PC-3 (cell line): ENCODE measurements around the gene TENM4. TPM values are rescaled to one million over a fixed set of nuclear protein-coding genes. Genes with fewer than 3 reads are reported as not detected.

Source experiments
- ATAC-seq: fragments of 200-7000 bp; cut with Tn5 transposase; 2 replicates; pipeline ENCODE4 v1.9.1; 2020; ENCODE audit warnings: mild to moderate bottlenecking, moderate library complexity
- BruUV-seq: library from RNA; stranded (reverse); fragments of 400-500 nt; replicated peaks from 2 replicates; lab custom pipeline; 2021; lab: Mats Ljungman, UMichigan
- CTCF ChIA-PET: fragments of 300-600 bp; sonication (Branson Sonifier 250); formaldehyde crosslinking; loops from one replicate; lab custom pipeline; 2022; ENCODE audit warnings: antibody characterized with exemption; lab: Charles Lee
- POLR2A ChIA-PET: fragments of 300-600 bp; sonication (Branson Sonifier 250); formaldehyde crosslinking; loops from one replicate; lab custom pipeline; 2022; ENCODE audit warnings: antibody characterized with exemption; ENCODE audit not compliant: unreplicated experiment; lab: Charles Lee
- DNase-seq: peaks from one replicate; pipeline ENCODE4 v3.0.0-alpha.2; 2015
- H2AFZ ChIP-seq: fragments of 300-600 bp; sonication (generic); 2 replicates; pipeline ENCODE4 v1.6.0; 2016; ENCODE audit warnings: antibody characterized with exemption, low read length
- H3F3A ChIP-seq: fragments of 300-600 bp; sonication (generic); one replicate; pipeline ENCODE4 v1.6.0; 2017; ENCODE audit warnings: antibody characterized with exemption, low read length, control low read depth, mild to moderate bottlenecking; ENCODE audit not compliant: unreplicated experiment
- H3K27ac ChIP-seq: fragments of 300-600 bp; sonication (generic); 2 replicates; pipeline ENCODE4 v1.5.1; 2016; ENCODE audit warnings: mild to moderate bottlenecking, low read length
- H3K27me3 ChIP-seq: fragments of 300-600 bp; sonication (generic); 2 replicates; pipeline ENCODE4 v1.6.1; 2016; ENCODE audit warnings: low read length, mixed read lengths
- H3K36me3 ChIP-seq: fragments of 300-600 bp; sonication (generic); 2 replicates; pipeline ENCODE4 v1.6.1; 2016; ENCODE audit warnings: low read depth, mixed run types, low read length, mixed read lengths
- H3K4me1 ChIP-seq: fragments of 300-600 bp; sonication (generic); 2 replicates; pipeline ENCODE4 v1.5.1; 2016; ENCODE audit warnings: low read length; ENCODE audit not compliant: insufficient read depth
- H3K4me2 ChIP-seq: fragments of 300-600 bp; sonication (generic); 2 replicates; pipeline ENCODE4 v1.6.0; 2016; ENCODE audit warnings: low read length
- H3K4me3 ChIP-seq: fragments of 300-600 bp; sonication (generic); 2 replicates; pipeline ENCODE4 v1.5.1; 2016; ENCODE audit warnings: mild to moderate bottlenecking, low read length, mixed read lengths
- H3K79me2 ChIP-seq: fragments of 300-600 bp; sonication (generic); 2 replicates; pipeline ENCODE4 v1.6.1; 2017; ENCODE audit warnings: low read length, mixed read lengths
- H3K9ac ChIP-seq: fragments of 300-600 bp; sonication (generic); 2 replicates; pipeline ENCODE4 v1.6.0; 2016; ENCODE audit warnings: mild to moderate bottlenecking, low read length
- H3K9me2 ChIP-seq: fragments of 300-600 bp; sonication (generic); replicated peaks from 2 replicates; pipeline ENCODE4 v1.6.1; 2016; ENCODE audit warnings: mixed run types, low read length, mixed read lengths
- H3K9me3 ChIP-seq: fragments of 300-600 bp; sonication (generic); 2 replicates; pipeline ENCODE4 v1.6.1; 2016; ENCODE audit warnings: low read length, mixed read lengths
- H4K20me1 ChIP-seq: fragments of 300-600 bp; sonication (generic); 2 replicates; pipeline ENCODE4 v1.6.1; 2016; ENCODE audit warnings: low read length, mixed read lengths
- CTCF ChIP-seq: fragments of 300-600 bp; sonication (generic); conservative IDR thresholded peaks from 2 replicates; pipeline ENCODE4 v1.5.1; 2017; ENCODE audit warnings: antibody characterized with exemption, low read depth, mild to moderate bottlenecking, low read length
- EZH2 ChIP-seq: fragments of 300-600 bp; sonication (generic); IDR thresholded peaks from one replicate; pipeline ENCODE4 v1.6.1; 2017; ENCODE audit warnings: antibody characterized with exemption, mild to moderate bottlenecking, low read length; ENCODE audit not compliant: unreplicated experiment
- EZH2phosphoT487 ChIP-seq: fragments of 300-600 bp; sonication (generic); IDR thresholded peaks from 2 replicates; pipeline ENCODE4 v1.6.1; 2018; ENCODE audit warnings: mild to moderate bottlenecking, antibody characterized with exemption, low read length, borderline replicate concordance
- intact Hi-C: fragments of 100-400 bp; cut with micrococcal nuclease; formaldehyde crosslinking; loops from 2 replicates; pipeline ENCODE4 v1.9.0; 2023
- total RNA-seq: library from RNA; depleted of rRNA; stranded (reverse); fragments of >200 nt; gene quantifications from 2 replicates; pipeline ENCODE4 v1.2.3, GENCODE V29; 2014

The TENM4 gene
- total RNA-seq, 1 experiment from 2014 or later, result 19.7 TPM

GRCh38 chr11:79382301-79383050 lies 58.4 kb downstream of the TENM4 start:
- Histone ChIP-seq H3F3A (no peaks in the 10 kb centered on the region), H3K27me3 (peaks cover 57% of the 10 kb centered on the region; the same call in 1 of the 2 replicates), H3K9me2 (no peaks in the 10 kb centered on the region), H3K9ac (no peak overlapping the region), H3K4me3 (no peak overlapping the region), H3K79me2 (no peaks in the 10 kb centered on the region), H3K9me3 (no peaks in the 10 kb centered on the region), H3K4me2 (no peak overlapping the region), H2AFZ (no peak overlapping the region), H3K36me3 (no peaks in the 10 kb centered on the region), H4K20me1 (no peaks in the 10 kb centered on the region), H3K4me1 (no peaks in the 10 kb centered on the region), H3K27ac (no peak overlapping the region)
- CTCF ChIA-PET, result no interaction called here
- TF ChIP-seq CTCF (no peak), EZH2 (no peak), EZH2phosphoT487 (no peak)
- DNase-seq (no peak), ATAC-seq (no peak)
- intact Hi-C loops, result no loop called here
- no TSS peak for BruUV-seq
- POLR2A ChIA-PET, result no interaction called here

GRCh38 chr11:79381036-79381435 lies 59.8 kb downstream of the TENM4 start:
- Histone ChIP-seq H3K79me2 (no peaks in the 10 kb centered on the region), H3K4me3 (no peak overlapping the region), H3K27ac (no peak overlapping the region), H2AFZ (no peak overlapping the region), H3K9me2 (no peaks in the 10 kb centered on the region), H3K4me2 (no peak overlapping the region), H3F3A (no peaks in the 10 kb centered on the region), H4K20me1 (no peaks in the 10 kb centered on the region), H3K36me3 (no peaks in the 10 kb centered on the region), H3K4me1 (no peaks in the 10 kb centered on the region), H3K27me3 (peaks cover 65% of the 10 kb centered on the region; the same call in 1 of the 2 replicates), H3K9ac (no peak overlapping the region), H3K9me3 (no peaks in the 10 kb centered on the region)
- no peak for TF ChIP-seq CTCF
- TF ChIP-seq EZH2phosphoT487, result no peak
- no peak for TF ChIP-seq EZH2
- no TSS peak for BruUV-seq
- no peak for ATAC-seq
- DNase-seq, result no peak
- ChIA-PET POLR2A (no interaction called here), CTCF (no interaction called here)
- intact Hi-C loops, result no loop called here

GRCh38 chr11:79377406-79377805 lies 63.4 kb downstream of the TENM4 start:
- H3F3A ChIP-seq, result no peaks in the 10 kb centered on the region
- ATAC-seq, result no peak
- no peak overlapping the region for H3K27ac ChIP-seq
- intact Hi-C loops, result no loop called here
- no peaks in the 10 kb centered on the region for H3K9me2 ChIP-seq
- H3K9ac ChIP-seq, result no peak overlapping the region
- ChIA-PET CTCF (no interaction called here), POLR2A (no interaction called here)
- TF ChIP-seq EZH2phosphoT487 (no peak), EZH2 (no peak), CTCF (no peak)
- no peak overlapping the region for H3K4me3 ChIP-seq
- no peak overlapping the region for H3K4me2 ChIP-seq
- H3K4me1 ChIP-seq, result no peaks in the 10 kb centered on the region
- H3K27me3 ChIP-seq, result peaks cover 55% of the 10 kb centered on the region; the same call in 1 of the 2 replicates
- H4K20me1 ChIP-seq, result no peaks in the 10 kb centered on the region
- H2AFZ ChIP-seq, result no peak overlapping the region
- no peaks in the 10 kb centered on the region for H3K79me2 ChIP-seq
- H3K36me3 ChIP-seq, result no peaks in the 10 kb centered on the region
- no peaks in the 10 kb centered on the region for H3K9me3 ChIP-seq
- no peak for DNase-seq
- BruUV-seq, result no TSS peak
